HCT116 (cell line): ENCODE measurements around the gene DEFB131A.
"Not testable (repeated sequence)": the region's sequence is repeated elsewhere in the genome, so short reads cannot be mapped to it uniquely, and the experiment has no call there.

Source experiments
- CTCF ChIP-seq, 3 experiments: fragments of 200-600 bp in 1 of 3; sonication (generic) in 1 of 3; IDR thresholded peaks in 2 of 3; conservative IDR thresholded peaks in 1 of 3; 2 replicates each; pipeline ENCODE4 v1.5.1; 2012 to 2017; ENCODE audit warnings: low read depth in 2 of 3, low read length in 2 of 3, antibody characterized with exemption in 1 of 3, borderline replicate concordance in 1 of 3, control low read depth in 1 of 3, mild to moderate bottlenecking in 1 of 3, mixed read lengths in 1 of 3, mixed run types in 1 of 3, moderate library complexity in 1 of 3; ENCODE audit not compliant: insufficient read depth in 1 of 3
- EGR1 ChIP-seq: IDR thresholded peaks from 2 replicates; pipeline ENCODE4 v1.6.1; 2012; ENCODE audit warnings: low read depth
- EZH2 ChIP-seq: fragments of 200-600 bp; sonication (generic); IDR thresholded peaks from 2 replicates; pipeline ENCODE4 v1.6.1; 2017; ENCODE audit warnings: antibody characterized with exemption, mixed run types
- POLR2A ChIP-seq: IDR thresholded peaks from 2 replicates; pipeline ENCODE4 v1.7.0; 2011; ENCODE audit warnings: borderline replicate concordance; ENCODE audit not compliant: insufficient read depth, insufficient read length; ENCODE audit errors: extremely low read depth
- POLR2AphosphoS5 ChIP-seq: IDR thresholded peaks from 2 replicates; pipeline ENCODE4 v1.6.1; 2011; ENCODE audit warnings: mild to moderate bottlenecking, low read depth, low read length, moderate library complexity
- YY1 ChIP-seq: IDR thresholded peaks from 2 replicates; pipeline ENCODE4 v1.6.1; 2011; ENCODE audit warnings: low read length, low read depth, moderate library complexity, mild to moderate bottlenecking; ENCODE audit not compliant: insufficient replicate concordance; ENCODE audit errors: extremely low read depth

- TF ChIP-seq EGR1; CTCF (IDR thresholded peaks at IDR 0.05 in 2 of 3, conservative IDR thresholded peaks at IDR 0.05 in 1 of 3; ENCODE audit: borderline replicate concordance in 1 of 3, insufficient read depth in 1 of 3, low read depth in 2 of 3, low read length in 2 of 3); POLR2A; POLR2AphosphoS5; YY1; EZH2: not testable (repeated sequence)
These were observed 10.1 kb downstream of the DEFB131A start for GRCh38 chr4:9454284-9454683.
